HG02610 (cell line): ENCODE data around the gene ZNF516.
"Not testable (repeated sequence)": the region's sequence is repeated elsewhere in the genome, so short reads cannot be mapped to it uniquely, and the experiment has no call there.

ENCODE experiments used
- ATAC-seq: cut with Tn5 transposase; IDR thresholded peaks from one replicate; pipeline ENCODE4 v1.9.1; 2021; ENCODE audit warnings: mild to moderate bottlenecking, moderate library complexity; ENCODE audit not compliant: unreplicated experiment

The ZNF516 gene

DNA sequence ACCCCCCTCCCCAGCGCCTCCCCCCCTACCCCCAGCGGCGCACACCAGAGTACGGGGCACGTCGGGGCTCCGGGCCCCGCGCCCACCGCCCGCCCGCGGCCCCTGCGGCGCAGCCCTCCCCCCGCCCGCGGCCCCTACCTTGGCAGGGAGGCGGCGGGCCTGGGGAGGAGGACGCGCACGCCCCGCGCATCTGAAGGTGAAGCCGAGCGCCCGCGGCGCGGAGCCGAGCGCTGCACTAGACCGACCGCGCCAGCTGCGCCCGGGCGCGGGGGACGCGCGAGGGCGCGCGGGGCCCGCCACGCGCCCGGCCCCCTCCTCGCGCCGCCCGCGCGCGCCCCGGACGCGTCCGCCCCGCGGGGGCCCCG, at the start of gene ZNF516:
TSS of gene ZNF516 (minus strand) at position 237 of the 365 bp plus-strand sequence. CDS start 52,188 bp downstream, outside the sequence.
- ATAC-seq, result peak; percentile 13

DNA sequence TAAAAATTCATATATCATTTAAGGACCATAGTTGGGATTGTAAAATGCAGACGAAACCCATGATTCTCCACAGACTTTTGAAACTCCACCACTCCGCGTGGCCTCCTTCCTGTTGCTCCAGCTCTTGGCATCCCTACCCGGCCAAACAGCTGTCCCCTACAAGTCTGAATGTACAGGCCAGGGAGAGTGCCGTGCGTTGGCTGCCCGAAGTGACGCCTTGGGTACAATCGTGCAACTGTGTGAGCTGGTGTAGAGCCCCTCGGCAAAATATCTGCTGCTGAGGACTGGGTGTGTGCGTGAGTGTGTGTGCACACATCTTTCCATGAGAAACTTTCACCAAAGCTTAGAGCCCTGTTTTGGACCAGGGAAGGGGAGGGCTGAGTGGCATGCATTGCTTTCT, 43.8 kb upstream of the ZNF516 start:
- ATAC-seq, result no peak

- ATAC-seq, result no peak
These were observed 42.6 kb upstream of the ZNF516 start for GRCh38 chr18:76537621-76538020.

- ATAC-seq, result not testable (repeated sequence)
These were observed 41.6 kb upstream of the ZNF516 start for GRCh38 chr18:76536593-76536992.

DNA sequence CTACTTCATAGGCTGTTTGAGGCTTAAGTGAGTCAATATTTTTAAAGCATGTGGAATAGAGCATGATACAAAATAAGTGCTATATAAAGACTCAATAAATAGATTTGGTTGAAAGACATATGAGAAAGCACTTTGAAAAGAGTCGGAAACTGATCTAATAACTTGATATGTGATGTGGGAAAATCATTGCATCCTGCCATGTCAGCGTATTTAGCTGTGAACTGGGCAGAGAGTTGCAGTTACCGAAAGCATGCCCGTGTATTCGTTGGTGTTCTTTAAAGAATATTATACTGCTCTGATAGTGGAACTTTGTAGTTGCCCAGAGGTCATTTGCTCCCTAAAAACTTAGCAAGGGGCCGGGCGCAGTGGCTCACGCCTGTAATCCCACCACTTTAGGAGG, 37.8 kb upstream of the ZNF516 start:
- ATAC-seq, result no peak

DNA sequence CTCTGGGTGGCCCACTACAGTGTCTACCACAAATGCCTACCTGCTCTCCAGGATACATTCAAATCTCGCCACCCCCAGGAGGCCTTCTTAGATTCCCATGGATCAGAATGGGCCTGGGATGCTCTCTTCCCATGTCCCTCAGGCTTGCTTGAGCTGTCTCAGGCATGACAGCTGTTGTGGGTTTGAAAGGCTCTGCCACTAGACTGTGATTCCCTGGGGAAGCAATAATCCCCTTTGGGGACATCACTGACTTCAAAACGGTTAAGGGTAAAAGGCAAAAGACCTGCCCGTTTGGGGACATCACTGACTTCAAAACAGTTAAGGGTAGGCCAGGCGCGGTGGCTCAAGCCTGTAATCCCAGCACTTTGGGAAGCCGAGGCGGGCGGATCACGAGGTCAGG, 35.8 kb upstream of the ZNF516 start:
- ATAC-seq, result no peak

- no peak for ATAC-seq
These were observed 35.3 kb upstream of the ZNF516 start for GRCh38 chr18:76530391-76530790.

DNA sequence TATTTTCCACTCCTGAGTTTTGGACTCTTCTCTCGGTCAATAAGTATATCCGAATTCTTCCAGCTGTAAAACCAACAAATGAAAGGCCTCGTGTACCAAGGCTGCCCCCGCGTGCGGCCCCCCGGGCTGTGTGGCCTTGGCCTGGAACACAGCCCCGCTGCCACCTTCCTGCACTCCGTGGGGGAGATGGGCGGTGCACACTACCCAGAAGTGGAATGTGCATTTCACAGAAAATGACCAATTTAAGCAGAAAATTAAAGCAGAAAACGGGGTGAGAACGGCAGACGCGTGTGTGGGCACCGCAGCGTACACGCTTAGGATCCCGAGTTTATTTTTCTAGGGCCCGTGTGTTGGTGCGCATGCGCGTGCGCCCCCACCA, 34.4 kb upstream of the ZNF516 start:
- ATAC-seq, result no peak

DNA sequence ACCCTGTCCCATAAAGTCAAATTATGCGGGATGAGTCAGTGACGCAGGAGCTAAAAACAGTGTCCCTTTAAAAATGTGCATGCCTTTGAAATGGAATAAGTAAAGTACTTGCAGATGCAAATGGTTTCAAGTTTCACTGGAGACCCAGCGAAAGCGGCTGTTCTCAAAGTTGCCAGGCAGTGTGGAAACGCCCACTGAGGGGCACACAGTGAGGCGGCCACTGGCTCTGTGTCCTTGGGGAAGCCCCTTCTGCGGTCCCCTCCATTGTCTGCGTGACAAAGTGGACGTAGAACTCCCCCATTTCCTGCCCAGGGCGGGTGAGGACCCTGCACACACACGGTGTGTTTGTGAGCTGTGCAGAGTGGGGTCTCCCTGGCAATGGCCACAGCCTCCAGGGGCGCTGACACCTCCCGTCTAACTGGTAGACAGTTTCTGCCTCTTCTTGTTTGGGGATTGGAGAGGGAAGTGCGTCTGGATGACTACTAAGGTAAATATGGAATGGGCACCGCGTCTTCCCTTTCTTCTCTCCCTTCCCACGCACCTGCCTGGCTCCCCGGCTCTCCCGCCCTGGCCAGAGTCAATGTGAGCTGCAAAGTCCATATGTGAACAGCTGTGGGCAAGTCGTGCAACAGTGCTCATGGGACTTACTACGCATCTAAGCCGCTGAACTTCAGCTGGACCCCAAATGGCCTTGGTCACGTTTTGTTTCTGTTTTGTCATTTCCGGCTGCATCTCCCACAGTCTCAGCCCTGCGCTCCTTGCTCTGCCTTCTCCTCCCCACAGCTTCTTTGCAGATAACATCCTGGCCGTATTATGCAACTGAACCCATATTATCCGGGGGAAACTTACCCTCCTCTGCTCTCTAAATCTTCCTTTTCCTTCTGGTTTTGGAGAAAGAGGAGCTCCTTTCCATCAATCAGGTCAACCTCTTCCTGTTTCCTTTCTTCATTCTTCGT, 33.7 kb upstream of the ZNF516 start:
- no peak for ATAC-seq

DNA sequence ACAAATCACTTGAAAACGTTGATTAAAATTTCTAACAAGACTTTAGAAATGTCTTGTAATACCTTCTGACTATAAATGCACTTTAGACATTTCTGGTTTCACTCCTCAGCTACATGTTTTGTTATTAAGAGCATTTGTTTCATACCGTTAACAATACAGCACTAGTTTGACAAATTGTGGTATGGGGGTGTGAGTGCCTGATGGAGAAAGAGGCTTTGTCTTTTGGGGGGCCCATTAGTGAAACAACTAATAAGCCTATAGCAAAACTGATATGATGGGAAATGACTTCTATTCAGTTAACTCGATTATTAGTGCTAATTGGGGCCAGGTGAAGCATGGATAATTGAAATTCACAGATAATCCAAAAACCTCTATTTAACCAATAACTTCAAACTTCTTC, 30.9 kb upstream of the ZNF516 start:
- no peak for ATAC-seq

GRCh38 chr18:76524900-76525698, 30.1 kb upstream of the ZNF516 start:
- ATAC-seq, result peak; percentile 52

DNA sequence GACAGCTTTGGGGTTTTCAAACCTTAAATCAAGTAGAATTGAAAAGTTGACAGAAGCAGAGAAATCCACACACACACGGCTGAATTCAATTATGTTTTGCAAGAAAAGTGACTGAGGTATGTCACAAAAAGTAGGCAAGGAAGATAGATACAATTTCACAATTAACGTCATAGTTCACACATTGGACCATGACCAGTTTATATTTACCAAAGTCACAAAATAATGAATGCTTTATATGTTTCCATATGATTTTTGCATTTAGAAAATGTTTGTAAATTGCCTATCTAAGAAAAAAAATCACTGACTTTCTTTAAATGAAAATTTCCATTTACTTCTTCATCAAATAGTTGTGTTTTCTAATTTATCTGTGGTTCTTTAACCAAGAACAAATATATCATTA, 29.4 kb upstream of the ZNF516 start:
- ATAC-seq, result no peak

- no peak for ATAC-seq
These were observed 27.5 kb upstream of the ZNF516 start for GRCh38 chr18:76522551-76522950.

- ATAC-seq, result no peak
These were observed 27.1 kb upstream of the ZNF516 start for GRCh38 chr18:76522122-76522503.

DNA sequence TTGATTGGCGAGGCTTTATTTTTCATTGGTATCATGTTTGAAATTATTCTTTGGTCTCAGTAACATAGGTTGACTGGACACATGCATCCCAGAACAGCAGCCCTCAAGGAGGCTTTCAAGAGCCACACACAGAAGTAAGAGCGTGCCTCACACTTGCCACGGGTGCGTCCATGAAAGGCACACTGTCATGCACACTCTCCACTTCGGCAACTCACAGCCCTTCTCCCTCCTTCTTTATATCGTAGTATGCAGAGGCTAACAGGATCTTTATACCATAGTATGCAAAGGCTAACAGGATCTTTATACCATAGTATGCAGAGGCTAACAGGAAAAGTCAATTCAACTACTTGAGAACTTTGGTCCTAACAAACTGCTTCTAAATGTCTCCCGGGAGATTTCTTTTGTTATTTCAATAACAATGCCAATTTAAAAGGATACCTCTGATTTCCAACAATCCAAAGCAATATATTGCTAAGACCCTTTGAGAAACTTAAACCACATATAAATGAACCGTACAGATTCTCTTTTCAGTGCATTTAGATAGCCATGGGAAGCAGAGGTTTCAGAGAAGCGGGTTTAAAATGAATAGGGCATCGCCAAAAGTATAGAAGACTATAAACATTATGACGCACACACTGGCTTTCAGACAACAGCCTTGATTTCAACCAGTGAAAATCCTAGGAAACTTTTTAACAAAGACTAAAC, 26.5 kb upstream of the ZNF516 start:
- no peak for ATAC-seq

DNA sequence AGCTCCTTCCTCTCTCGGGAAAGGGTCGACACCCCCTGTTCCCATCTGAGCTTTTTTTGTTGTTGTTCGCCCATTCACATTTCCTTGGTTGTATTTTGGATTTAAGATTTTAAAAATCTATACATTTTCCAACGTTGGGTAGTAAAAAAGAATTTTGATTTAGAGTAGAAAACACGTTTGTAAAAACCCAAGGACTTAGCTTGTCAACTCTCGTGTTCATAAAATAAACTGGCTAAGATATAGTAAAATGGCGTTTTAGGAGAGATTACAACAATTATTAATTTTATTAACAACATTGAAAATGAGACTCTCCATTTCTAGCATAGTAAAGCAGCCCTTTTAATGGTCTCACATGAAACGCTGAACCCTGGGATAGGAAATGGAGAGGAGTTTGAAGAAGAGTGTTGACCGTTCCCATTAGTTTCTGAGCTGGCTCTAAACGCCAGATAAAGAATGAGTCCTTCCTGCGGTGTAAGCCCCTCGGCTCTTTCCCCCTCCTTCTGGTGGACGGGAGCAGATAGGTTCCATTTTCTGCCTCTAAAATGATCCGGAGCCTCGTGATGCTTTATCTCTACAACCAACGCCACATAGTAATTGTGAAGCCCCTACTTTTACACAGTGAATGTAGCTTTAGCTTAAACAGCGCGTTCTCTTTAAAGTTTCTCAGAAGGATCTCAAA, 24.0 kb upstream of the ZNF516 start:
- no peak for ATAC-seq

DNA sequence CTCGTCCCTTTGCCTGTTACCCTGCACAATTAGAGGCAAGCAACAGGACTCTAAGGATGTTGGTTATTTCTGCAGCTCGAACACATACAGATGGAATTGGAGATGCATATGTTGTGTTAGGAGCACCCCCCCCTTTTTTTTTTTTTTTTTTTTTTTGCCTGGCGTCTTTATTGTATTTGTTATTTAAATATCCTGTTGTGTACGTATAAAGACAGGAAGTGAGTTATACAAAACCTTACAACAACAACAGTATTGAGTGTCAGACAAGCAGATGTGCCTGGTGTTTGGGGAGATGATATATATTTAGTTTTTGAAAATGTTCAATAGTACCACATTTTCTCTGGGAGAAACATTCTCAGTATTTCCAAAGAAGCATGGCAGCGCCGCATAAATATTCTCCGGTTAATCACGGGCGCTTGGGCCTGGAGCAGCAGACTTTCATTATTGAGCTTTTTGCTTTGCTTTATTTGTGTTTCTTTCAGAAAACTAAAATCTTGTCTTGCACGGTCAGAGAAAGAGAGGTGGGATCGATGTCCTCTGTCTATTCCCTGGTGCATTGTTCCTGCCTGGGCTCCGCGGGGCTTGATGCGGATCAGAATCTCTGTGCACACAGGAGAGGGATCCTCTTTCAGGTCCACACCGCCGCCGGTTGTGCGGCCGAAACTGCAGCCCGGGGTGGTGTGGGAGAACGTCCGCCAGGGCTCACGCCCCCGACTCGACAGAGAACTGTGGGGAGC, 23.2 kb upstream of the ZNF516 start:
- ATAC-seq, result no peak

DNA sequence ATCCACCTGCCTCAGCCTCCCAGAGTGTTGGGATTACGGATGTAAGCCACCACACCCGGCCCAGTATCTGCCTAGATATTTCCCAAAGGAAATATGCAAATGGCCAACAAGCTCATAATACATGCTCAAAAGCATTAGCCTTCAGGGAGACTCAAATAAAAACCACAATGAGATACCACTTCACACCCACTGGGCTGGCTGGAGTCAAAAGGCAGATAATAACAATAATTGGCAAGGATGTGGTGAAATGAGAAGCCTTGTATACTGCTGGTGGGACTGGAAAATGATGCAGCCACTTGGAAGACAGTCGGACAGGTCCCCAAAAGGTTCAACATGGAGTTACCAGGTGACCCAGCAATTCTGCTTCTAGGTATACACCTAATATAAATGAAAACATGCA, 20.5 kb upstream of the ZNF516 start:
- no peak for ATAC-seq

DNA sequence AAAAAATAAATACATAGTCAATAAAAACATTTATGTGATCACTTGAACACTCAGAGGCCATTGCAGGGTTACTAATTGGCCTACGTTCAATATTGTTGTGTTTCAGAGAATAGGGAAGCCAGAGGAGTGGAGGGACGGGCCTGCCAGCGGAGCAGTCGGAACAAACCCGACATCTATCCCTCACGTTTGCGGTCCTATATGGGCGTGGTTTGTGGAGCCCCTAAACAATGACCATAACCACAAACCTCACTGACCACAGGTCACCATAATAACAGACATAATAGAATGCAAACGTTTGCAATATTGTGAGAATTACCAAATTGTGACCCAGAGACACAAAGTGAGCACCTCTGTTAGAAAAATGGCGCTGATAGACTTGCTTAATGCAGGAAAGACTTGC, 19.5 kb upstream of the ZNF516 start:
- ATAC-seq, result no peak

GRCh38 chr18:76507830-76508385, 12.9 kb upstream of the ZNF516 start:
- ATAC-seq, result no peak
